GM12875 (cell line): ENCODE measurements around the gene LRRTM4.

ENCODE experiments used
- H3K4me3 ChIP-seq: one replicate; pipeline ENCODE4 v1.5.1; 2011; ENCODE audit warnings: low read depth, low read length, control low read depth
- CTCF ChIP-seq: IDR thresholded peaks from 2 replicates; pipeline ENCODE4 v1.5.1; 2011; ENCODE audit warnings: low read depth, mild to moderate bottlenecking, control low read depth, inconsistent platforms, low read length, moderate library complexity, borderline replicate concordance; ENCODE audit not compliant: insufficient read depth

LRRTM4 gene

GRCh38 chr2:77397763-77398162 is 124.4 kb downstream of the LRRTM4 start:
- H3K4me3 ChIP-seq: no peak overlapping the region
- TF ChIP-seq CTCF: no peak

- no peak overlapping the region for H3K4me3 ChIP-seq
- TF ChIP-seq CTCF: no peak
Observed at GRCh38 chr2:77395011-77395410, 127.2 kb downstream of the LRRTM4 start.

DNA sequence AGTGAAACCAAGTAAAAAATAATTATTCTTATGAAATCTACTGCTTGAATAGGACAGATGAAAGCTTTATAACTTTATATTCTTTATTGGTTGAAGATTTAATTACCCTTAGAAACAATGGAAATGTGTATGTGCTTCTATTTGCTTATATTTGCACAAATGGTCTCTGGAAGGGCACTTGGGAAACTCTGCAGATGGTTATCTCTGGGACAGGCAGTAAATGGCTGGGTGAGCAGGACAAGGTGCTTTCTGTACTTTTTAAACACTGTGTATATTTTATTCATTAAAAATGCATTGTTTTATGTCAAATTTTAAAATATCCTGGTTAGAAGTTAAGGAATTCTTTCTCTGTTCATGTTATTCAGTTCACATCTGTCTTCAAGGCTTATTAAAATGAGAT is 131.1 kb downstream of the LRRTM4 start:
- TF ChIP-seq CTCF: no peak
- H3K4me3 ChIP-seq: no peak overlapping the region

- H3K4me3 ChIP-seq: no peak overlapping the region
- TF ChIP-seq CTCF: no peak
Observed at GRCh38 chr2:77387324-77387723, 134.9 kb downstream of the LRRTM4 start.

GRCh38 chr2:77372636-77373035 is 149.5 kb downstream of the LRRTM4 start:
- no peak overlapping the region for H3K4me3 ChIP-seq
- TF ChIP-seq CTCF: no peak

- TF ChIP-seq CTCF: no peak
- no peak overlapping the region for H3K4me3 ChIP-seq
Observed at GRCh38 chr2:77370511-77370910, 151.7 kb downstream of the LRRTM4 start.

- H3K4me3 ChIP-seq: no peak overlapping the region
- no peak for TF ChIP-seq CTCF
Observed at GRCh38 chr2:77363277-77363676, 158.9 kb downstream of the LRRTM4 start.
